Muscle layer of duodenum (tissue), 2 donors: ENCODE results near the gene RAMP2.

Source experiments
- H3K27ac ChIP-seq: one replicate; pipeline ENCODE4 v1.7.0; 2013; ENCODE audit warnings: mild to moderate bottlenecking, low read length
- H3K27me3 ChIP-seq: one replicate; pipeline ENCODE4 v1.7.0; 2013; ENCODE audit warnings: low read depth, mild to moderate bottlenecking, control low read depth, low read length
- H3K36me3 ChIP-seq, 2 donors: one replicate each; pipeline ENCODE4 v1.7.0; 2013; ENCODE audit warnings: low read length in 2 of 2, control low read depth in 1 of 2, mild to moderate bottlenecking in 1 of 2; ENCODE audit not compliant: insufficient read depth in 2 of 2, control insufficient read depth in 1 of 2
- H3K4me1 ChIP-seq, 2 donors: one replicate each; pipeline ENCODE4 v1.7.0; 2013; ENCODE audit warnings: low read length in 2 of 2, mild to moderate bottlenecking in 2 of 2, control low read depth in 1 of 2, moderate library complexity in 1 of 2; ENCODE audit not compliant: insufficient read depth in 2 of 2, control insufficient read depth in 1 of 2
- H3K4me3 ChIP-seq, 2 donors: one replicate each; pipeline ENCODE4 v1.7.0; 2013; ENCODE audit warnings: low read length in 2 of 2, low read depth in 1 of 2, mild to moderate bottlenecking in 1 of 2
- H3K9me3 ChIP-seq, 2 donors: one replicate each; pipeline ENCODE4 v1.7.0; 2013; ENCODE audit warnings: low read length in 2 of 2, control low read depth in 1 of 2, mild to moderate bottlenecking in 1 of 2; ENCODE audit not compliant: control insufficient read depth in 1 of 2
- donor health status: healthy.

Gene RAMP2

DNA sequence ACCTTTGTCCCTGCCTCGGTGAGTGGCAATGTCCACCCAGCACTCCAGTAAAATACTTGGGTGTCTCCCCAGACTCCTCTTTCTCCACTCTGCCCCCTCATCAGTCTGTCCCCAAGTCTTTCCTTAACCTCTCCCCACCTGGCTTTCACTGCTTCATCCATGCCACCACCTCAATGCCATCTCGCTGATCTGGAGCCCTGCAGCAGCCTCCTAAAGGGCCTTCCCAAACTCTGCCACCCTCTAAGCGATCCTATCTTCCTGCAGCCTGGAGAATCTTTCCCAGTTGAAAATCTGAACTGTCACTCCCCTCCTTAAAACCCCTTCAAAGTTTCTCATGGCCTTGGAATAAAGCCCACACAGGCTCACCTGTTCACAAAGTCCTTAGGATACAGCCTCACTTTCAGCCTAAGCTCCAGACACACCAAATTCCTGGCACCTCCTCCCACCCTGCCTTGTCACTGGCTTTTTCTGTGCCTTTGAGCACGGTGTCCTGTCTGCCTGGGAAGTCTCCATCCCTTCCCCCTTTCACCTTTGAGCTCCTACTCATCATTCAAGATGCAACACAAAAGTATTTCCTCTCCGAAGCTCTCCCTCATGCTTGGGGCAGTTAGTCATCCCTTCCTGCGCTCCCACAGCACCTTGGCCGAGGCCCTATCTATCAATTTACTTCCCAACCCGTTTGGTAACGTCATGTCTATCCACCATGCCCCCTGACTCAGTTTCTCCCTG lies 22.2 kb downstream of the RAMP2 start:
- Histone ChIP-seq H3K27ac (no peak overlapping the region), H3K4me1 (peaks cover 0 to 38% of the 10 kb centered on the region in 2 donors), H3K9me3 (no peaks in the 10 kb centered on the region), H3K27me3 (peaks cover 51% of the 10 kb centered on the region), H3K4me3 (no peak overlapping the region), H3K36me3 (peaks cover 12 to 17% of the 10 kb centered on the region in 2 donors)

DNA sequence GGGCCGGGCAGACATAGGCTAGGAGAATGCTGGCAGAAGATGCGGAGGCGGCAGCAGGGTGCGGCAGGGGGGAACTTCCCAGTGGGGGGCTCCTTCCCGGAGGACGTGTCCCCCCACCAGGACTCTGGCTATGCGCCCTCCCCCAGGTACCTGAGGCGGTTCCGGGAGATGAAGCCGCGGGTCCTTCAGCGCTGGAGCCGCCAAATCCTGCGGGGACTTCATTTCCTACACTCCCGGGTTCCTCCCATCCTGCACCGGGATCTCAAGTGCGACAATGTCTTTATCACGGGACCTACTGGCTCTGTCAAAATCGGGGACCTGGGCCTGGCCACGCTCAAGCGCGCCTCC lies 22.7 kb downstream of the RAMP2 start:
- H3K4me1 ChIP-seq, result peaks cover 0 to 38% of the 10 kb centered on the region in 2 donors
- H3K9me3 ChIP-seq, result no peaks in the 10 kb centered on the region
- H3K27ac ChIP-seq, result no peak overlapping the region
- peaks cover 51% of the 10 kb centered on the region for H3K27me3 ChIP-seq
- H3K36me3 ChIP-seq, result peaks cover 7 to 11% of the 10 kb centered on the region in 2 donors
- no peak overlapping the region for H3K4me3 ChIP-seq

DNA sequence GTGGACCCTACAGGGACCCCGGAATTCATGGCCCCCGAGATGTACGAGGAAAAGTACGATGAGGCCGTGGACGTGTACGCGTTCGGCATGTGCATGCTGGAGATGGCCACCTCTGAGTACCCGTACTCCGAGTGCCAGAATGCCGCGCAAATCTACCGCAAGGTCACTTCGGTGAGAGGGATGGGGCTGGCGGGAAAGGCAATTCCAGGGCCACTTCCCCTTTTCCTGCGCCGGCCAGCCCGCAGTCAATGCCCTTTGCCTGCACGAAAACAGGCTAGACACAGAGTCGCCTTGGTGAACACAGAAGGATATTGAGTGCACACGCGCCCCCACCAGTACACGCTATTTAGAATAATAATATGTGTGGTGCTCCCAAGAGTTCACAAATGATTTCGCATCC lies 23.4 kb downstream of the RAMP2 start:
- Histone ChIP-seq H3K4me3 (no peak overlapping the region), H3K27ac (no peak overlapping the region), H3K27me3 (peaks cover 51% of the 10 kb centered on the region), H3K4me1 (peaks cover 0 to 38% of the 10 kb centered on the region in 2 donors), H3K36me3 (peaks cover under 1 to 5% of the 10 kb centered on the region in 2 donors), H3K9me3 (no peaks in the 10 kb centered on the region)

DNA sequence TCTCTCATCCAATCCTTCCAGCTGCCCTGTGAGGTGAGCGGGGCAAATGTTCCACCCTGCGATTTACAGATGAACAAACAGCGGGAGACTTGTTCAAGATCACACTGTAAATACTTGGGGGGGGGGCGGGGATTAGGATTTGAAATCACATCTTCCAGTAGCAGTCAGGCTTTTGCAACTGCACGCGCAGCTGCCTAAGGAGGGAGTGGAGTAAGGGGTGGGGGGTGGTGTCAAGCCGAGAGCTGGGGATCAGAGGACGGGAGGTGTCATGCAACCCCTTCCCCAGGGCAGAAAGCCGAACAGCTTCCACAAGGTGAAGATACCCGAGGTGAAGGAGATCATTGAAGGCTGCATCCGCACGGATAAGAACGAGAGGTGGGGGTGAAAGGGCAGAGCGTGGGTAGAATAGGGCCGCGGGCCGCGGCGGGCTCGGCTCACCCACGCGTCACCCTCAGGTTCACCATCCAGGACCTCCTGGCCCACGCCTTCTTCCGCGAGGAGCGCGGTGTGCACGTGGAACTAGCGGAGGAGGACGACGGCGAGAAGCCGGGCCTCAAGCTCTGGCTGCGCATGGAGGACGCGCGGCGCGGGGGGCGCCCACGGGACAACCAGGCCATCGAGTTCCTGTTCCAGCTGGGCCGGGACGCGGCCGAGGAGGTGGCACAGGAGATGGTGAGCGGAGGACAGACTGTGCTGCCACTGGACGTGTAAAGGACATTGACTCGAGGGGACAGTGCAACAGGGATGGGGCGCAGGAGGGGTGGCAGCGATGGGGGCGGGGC lies 24.0 kb downstream of the RAMP2 start:
- H3K36me3 ChIP-seq, result no peaks in the 10 kb centered on the region
- H3K27ac ChIP-seq, result no peak overlapping the region
- no peaks in the 10 kb centered on the region for H3K9me3 ChIP-seq
- no peak overlapping the region for H3K4me3 ChIP-seq
- H3K27me3 ChIP-seq, result peaks cover 51% of the 10 kb centered on the region
- H3K4me1 ChIP-seq, result peaks cover 0 to 35% of the 10 kb centered on the region in 2 donors

DNA sequence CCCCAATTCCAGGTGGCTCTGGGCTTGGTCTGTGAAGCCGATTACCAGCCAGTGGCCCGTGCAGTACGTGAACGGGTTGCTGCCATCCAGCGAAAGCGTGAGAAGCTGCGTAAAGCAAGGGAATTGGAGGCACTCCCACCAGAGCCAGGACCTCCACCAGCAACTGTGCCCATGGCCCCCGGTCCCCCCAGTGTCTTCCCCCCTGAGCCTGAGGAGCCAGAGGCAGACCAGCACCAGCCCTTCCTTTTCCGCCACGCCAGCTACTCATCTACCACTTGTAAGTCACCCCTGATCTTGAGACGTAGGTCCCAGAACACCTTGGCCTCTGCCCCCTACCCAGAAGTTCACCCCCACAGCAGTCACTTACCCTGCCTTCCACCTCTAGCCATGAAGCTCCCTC lies 26.2 kb downstream of the RAMP2 start:
- Histone ChIP-seq H3K36me3 (no peaks in the 10 kb centered on the region), H3K4me1 (peaks cover 0 to 20% of the 10 kb centered on the region in 2 donors), H3K9me3 (no peaks in the 10 kb centered on the region), H3K27me3 (peaks cover 39% of the 10 kb centered on the region), H3K27ac (no peak overlapping the region), H3K4me3 (no peak overlapping the region)

DNA sequence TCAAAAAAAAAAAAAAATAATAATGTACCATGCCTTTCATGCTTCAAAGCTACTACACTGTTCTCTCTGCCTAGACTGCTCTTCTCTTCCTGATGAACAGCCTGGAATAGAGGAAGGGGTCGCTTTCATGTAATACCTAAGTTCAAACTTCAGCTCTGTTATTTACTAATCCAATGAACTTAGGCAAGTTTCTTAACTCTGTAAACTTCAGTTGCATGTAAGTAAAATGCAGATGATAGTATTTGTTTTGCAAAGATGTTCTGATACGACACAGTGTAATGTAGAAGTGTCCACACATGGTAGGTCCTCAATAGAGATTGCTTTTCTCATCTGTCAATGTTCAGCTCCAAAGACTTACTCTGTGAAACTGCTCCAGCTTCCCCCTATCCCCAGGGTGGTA lies 30.9 kb downstream of the RAMP2 start:
- H3K36me3 ChIP-seq, result peaks cover 0 to 8% of the 10 kb centered on the region in 2 donors
- H3K9me3 ChIP-seq, result no peaks in the 10 kb centered on the region
- H3K27ac ChIP-seq, result no peak overlapping the region
- H3K4me3 ChIP-seq, result no peak overlapping the region
- H3K27me3 ChIP-seq, result no peaks in the 10 kb centered on the region
- H3K4me1 ChIP-seq, result peaks cover 0 to 3% of the 10 kb centered on the region in 2 donors

DNA sequence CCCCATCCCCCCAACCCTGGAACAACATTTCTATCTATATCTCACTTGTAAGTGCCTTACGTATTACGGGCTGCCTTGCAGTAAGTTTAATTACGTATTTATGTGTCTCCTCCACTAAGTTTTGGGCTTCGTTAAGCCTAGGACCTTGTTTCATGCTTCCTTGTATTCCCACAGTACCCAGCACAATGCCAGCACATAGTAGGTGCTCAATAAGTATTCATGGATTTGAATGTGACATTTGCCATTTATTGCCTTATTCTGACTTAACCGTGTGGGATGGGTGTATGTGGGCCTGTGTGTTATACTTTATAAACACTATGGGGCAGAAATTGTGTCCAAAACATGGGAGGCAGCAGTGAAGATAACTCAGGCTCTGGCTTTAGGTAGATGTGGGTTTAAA lies 31.5 kb downstream of the RAMP2 start:
- peaks cover 0 to 9% of the 10 kb centered on the region in 2 donors for H3K4me1 ChIP-seq
- no peak overlapping the region for H3K4me3 ChIP-seq
- no peaks in the 10 kb centered on the region for H3K27me3 ChIP-seq
- no peak overlapping the region for H3K27ac ChIP-seq
- no peaks in the 10 kb centered on the region for H3K9me3 ChIP-seq
- peaks cover 0 to 8% of the 10 kb centered on the region in 2 donors for H3K36me3 ChIP-seq

DNA sequence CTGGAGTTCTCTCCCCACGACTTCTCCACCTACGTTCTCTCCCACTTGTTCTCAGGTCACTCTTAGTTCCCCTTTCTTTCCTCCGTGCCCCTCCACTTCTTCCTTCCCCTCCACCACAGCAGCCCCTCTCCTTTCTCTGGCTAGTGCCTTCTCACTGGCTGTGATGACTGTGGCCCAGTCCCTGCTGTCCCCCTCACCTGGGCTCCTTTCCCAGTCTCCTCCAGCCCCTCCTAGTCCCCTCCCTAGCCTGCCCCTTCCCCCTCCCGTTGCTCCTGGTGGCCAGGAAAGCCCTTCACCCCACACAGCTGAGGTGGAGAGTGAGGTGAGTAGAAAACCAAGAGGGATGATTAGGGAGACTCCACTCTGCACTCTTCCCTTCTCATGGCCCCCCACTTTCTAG lies 34.0 kb downstream of the RAMP2 start:
- Histone ChIP-seq H3K36me3 (peaks cover 0 to 8% of the 10 kb centered on the region in 2 donors), H3K27me3 (no peaks in the 10 kb centered on the region), H3K4me3 (no peak overlapping the region), H3K27ac (no peak overlapping the region), H3K9me3 (no peaks in the 10 kb centered on the region), H3K4me1 (peaks cover 4 to 14% of the 10 kb centered on the region in 2 donors)

DNA sequence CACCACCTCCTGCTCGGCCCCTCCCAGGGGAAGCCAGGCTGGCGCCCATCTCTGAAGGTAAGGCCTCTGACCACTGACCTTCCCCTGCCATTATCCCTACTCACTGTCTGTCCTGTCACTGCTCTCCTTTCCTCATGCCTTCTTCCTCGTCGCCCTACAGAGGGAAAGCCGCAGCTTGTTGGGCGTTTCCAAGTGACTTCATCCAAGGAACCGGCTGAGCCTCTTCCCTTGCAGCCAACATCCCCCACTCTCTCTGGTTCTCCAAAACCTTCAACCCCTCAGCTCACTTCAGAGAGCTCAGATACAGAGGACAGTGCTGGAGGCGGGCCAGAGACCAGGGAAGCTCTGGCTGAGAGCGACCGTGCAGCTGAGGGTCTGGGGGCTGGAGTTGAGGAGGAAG lies 34.4 kb downstream of the RAMP2 start:
- Histone ChIP-seq H3K4me3 (no peak overlapping the region), H3K27ac (no peak overlapping the region), H3K4me1 (peaks cover 4 to 14% of the 10 kb centered on the region in 2 donors), H3K27me3 (no peaks in the 10 kb centered on the region), H3K9me3 (no peaks in the 10 kb centered on the region), H3K36me3 (peaks cover 0 to 8% of the 10 kb centered on the region in 2 donors)

DNA sequence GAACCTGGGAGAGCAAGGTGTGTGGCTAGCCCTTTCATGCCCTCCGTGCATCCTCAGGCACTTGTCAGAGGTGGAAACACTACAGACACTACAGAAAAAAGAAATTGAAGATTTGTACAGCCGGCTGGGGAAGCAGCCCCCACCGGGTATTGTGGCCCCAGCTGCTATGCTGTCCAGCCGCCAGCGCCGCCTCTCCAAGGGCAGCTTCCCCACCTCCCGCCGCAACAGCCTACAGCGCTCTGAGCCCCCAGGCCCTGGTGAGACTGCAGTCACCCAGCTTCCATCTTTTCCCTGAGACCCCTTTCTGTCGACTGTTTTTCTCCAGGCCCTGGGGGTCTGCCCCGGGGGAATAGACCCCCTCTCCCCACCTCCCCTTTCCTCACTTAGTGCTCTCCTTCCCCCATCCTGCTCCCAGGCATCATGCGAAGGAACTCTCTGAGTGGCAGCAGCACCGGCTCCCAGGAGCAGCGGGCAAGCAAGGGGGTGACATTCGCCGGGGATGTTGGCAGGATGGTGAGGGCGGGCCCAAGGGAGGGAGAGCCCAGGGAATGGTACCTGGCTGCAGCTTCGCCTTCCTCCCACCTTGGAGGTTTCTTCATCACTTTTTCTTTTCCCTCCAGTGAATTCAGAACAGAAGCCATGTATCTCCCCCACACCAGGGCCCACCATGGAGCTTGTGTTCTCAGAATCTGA lies 35.2 kb downstream of the RAMP2 start:
- H3K4me3 ChIP-seq, result no peak overlapping the region
- peaks cover 0 to 8% of the 10 kb centered on the region in 2 donors for H3K36me3 ChIP-seq
- H3K9me3 ChIP-seq, result no peaks in the 10 kb centered on the region
- H3K4me1 ChIP-seq, result peaks cover 4 to 14% of the 10 kb centered on the region in 2 donors
- H3K27ac ChIP-seq, result peak overlapping the region; percentile 93
- H3K27me3 ChIP-seq, result no peaks in the 10 kb centered on the region
